ENCODE measurements around the gene ATG10.
"Not testable (repeated sequence)": the region's sequence is repeated elsewhere in the genome, so short reads cannot be mapped to it uniquely, and the experiment has no call there.

ATG10 gene

GRCh38 chr5:81963544-81963943 is 8.3 kb upstream of the ATG10 start:
- no peak overlapping the region for H3K4me3 Mint-ChIP-seq
- H3K27me3 Mint-ChIP-seq = no peaks in the 10 kb centered on the region
- intact Hi-C loops (cut with micrococcal nuclease) = no loop called here

GRCh38 chr5:81965524-81965923 is 6.3 kb upstream of the ATG10 start:
- Mint-ChIP-seq H3K27ac (no peak overlapping the region), H3K4me1 (ENCODE audit: low read depth) (peaks cover 3% of the 10 kb centered on the region), H3K27me3 (no peaks in the 10 kb centered on the region), H3K9me3 (no peaks in the 10 kb centered on the region), H3K36me3 (ENCODE audit: low read depth) (no peaks in the 10 kb centered on the region), H3K4me3 (no peak overlapping the region)
- intact Hi-C loops (cut with micrococcal nuclease) = no loop called here

More at GRCh38 chr5:81963544-81963943, 8.3 kb upstream of the ATG10 start:
- H3K4me1 Mint-ChIP-seq (ENCODE audit: low read depth) = peaks cover 5% of the 10 kb centered on the region
- no peaks in the 10 kb centered on the region for H3K9me3 Mint-ChIP-seq
- no peak overlapping the region for H3K27ac Mint-ChIP-seq
- H3K36me3 Mint-ChIP-seq (ENCODE audit: low read depth) = no peaks in the 10 kb centered on the region

GRCh38 chr5:81969226-81969625 is 2.6 kb upstream of the ATG10 start:
- Mint-ChIP-seq H3K9me3 (no peaks in the 10 kb centered on the region), H3K4me3 (no peak overlapping the region), H3K36me3 (ENCODE audit: low read depth) (peaks cover 6% of the 10 kb centered on the region), H3K4me1 (ENCODE audit: low read depth) (peaks cover 5% of the 10 kb centered on the region), H3K27me3 (no peaks in the 10 kb centered on the region), H3K27ac (no peak overlapping the region)
- intact Hi-C loops (cut with micrococcal nuclease) = no loop called here

GRCh38 chr5:81969912-81970311 is 1.9 kb upstream of the ATG10 start:
- H3K27me3 Mint-ChIP-seq = no peaks in the 10 kb centered on the region
- no peaks in the 10 kb centered on the region for H3K9me3 Mint-ChIP-seq
- H3K4me3 Mint-ChIP-seq = no peak overlapping the region
- peaks cover 6% of the 10 kb centered on the region for H3K36me3 Mint-ChIP-seq (ENCODE audit: low read depth)
- peaks cover 10% of the 10 kb centered on the region for H3K4me1 Mint-ChIP-seq (ENCODE audit: low read depth)
- H3K27ac Mint-ChIP-seq = no peak overlapping the region
- intact Hi-C loops (cut with micrococcal nuclease) = loop anchor here (2.0 to 10.0 kb wide), 6 partner anchors 73 to 668 kb away; partner anchors contain the start of genes RPS23 and ZCCHC9

GRCh38 chr5:81971111-81971711 is 612 bp upstream of the ATG10 start:
- intact Hi-C loops (cut with micrococcal nuclease) = loop anchor here (2.0 to 10.0 kb wide), 6 partner anchors 74 to 669 kb away; partner anchors contain the start of genes RPS23 and ZCCHC9
- Mint-ChIP-seq H3K9me3 (no peaks in the 10 kb centered on the region), H3K4me1 (ENCODE audit: low read depth) (peaks cover 11% of the 10 kb centered on the region), H3K27me3 (no peaks in the 10 kb centered on the region), H3K4me3 (peak overlapping the region; percentile 90), H3K27ac (peak overlapping the region; percentile 97), H3K36me3 (ENCODE audit: low read depth) (peaks cover 8% of the 10 kb centered on the region)

- Mint-ChIP-seq H3K4me1 (ENCODE audit: low read depth) (peaks cover 11% of the 10 kb centered on the region), H3K4me3 (peak overlapping the region; percentile 90), H3K27me3 (no peaks in the 10 kb centered on the region), H3K9me3 (no peaks in the 10 kb centered on the region), H3K36me3 (ENCODE audit: low read depth) (peaks cover 18% of the 10 kb centered on the region), H3K27ac (peak overlapping the region; percentile 97)
- intact Hi-C loops (cut with micrococcal nuclease) = loop anchor here (1.0 to 10.0 kb wide), 6 partner anchors 75 to 670 kb away; partner anchors contain the start of genes RPS23, SSBP2 and ZCCHC9
Observed at GRCh38 chr5:81972492-81972783, 615 bp downstream of the ATG10 start.

- Mint-ChIP-seq H3K27me3 (no peaks in the 10 kb centered on the region), H3K4me1 (ENCODE audit: low read depth) (peaks cover 19% of the 10 kb centered on the region), H3K4me3 (peak overlapping the region; percentile 13), H3K9me3 (no peaks in the 10 kb centered on the region), H3K36me3 (ENCODE audit: low read depth) (peaks cover 56% of the 10 kb centered on the region), H3K27ac (peak overlapping the region; percentile 15)
- intact Hi-C loops (cut with micrococcal nuclease) = no loop called here
Observed at GRCh38 chr5:81980160-81980559, 8.3 kb downstream of the ATG10 start.

- Mint-ChIP-seq H3K36me3 (ENCODE audit: low read depth) (peaks cover 61% of the 10 kb centered on the region), H3K9me3 (no peaks in the 10 kb centered on the region), H3K4me1 (ENCODE audit: low read depth) (peaks cover 19% of the 10 kb centered on the region), H3K4me3 (no peak overlapping the region), H3K27me3 (no peaks in the 10 kb centered on the region), H3K27ac (no peak overlapping the region)
- intact Hi-C loops (cut with micrococcal nuclease) = no loop called here
Observed at GRCh38 chr5:81980598-81981260, 8.9 kb downstream of the ATG10 start.

GRCh38 chr5:81982172-81982685 is 10.4 kb downstream of the ATG10 start:
- peaks cover 59% of the 10 kb centered on the region for H3K36me3 Mint-ChIP-seq (ENCODE audit: low read depth)
- intact Hi-C loops (cut with micrococcal nuclease) = not testable (repeated sequence)

GRCh38 chr5:81983148-81983547 is 11.3 kb downstream of the ATG10 start:
- H3K27me3 Mint-ChIP-seq; intact Hi-C loops (cut with micrococcal nuclease); H3K4me3 Mint-ChIP-seq; H3K9me3 Mint-ChIP-seq; H3K27ac Mint-ChIP-seq: not testable (repeated sequence)
- H3K36me3 Mint-ChIP-seq (ENCODE audit: low read depth) = peaks cover 50% of the 10 kb centered on the region
- peaks cover 19% of the 10 kb centered on the region for H3K4me1 Mint-ChIP-seq (ENCODE audit: low read depth)

More at GRCh38 chr5:81982172-81982685, 10.4 kb downstream of the ATG10 start:
- peaks cover 19% of the 10 kb centered on the region for H3K4me1 Mint-ChIP-seq (ENCODE audit: low read depth)
- not testable (repeated sequence) for H3K27me3 Mint-ChIP-seq, H3K4me3 Mint-ChIP-seq, H3K27ac Mint-ChIP-seq, H3K9me3 Mint-ChIP-seq

GRCh38 chr5:81983563-81983962 is 11.7 kb downstream of the ATG10 start:
- H3K9me3 Mint-ChIP-seq; H3K27me3 Mint-ChIP-seq; intact Hi-C loops (cut with micrococcal nuclease); H3K4me3 Mint-ChIP-seq; H3K27ac Mint-ChIP-seq: not testable (repeated sequence)
- Mint-ChIP-seq H3K36me3 (ENCODE audit: low read depth) (peaks cover 50% of the 10 kb centered on the region), H3K4me1 (ENCODE audit: low read depth) (peaks cover 19% of the 10 kb centered on the region)

- intact Hi-C loops (cut with micrococcal nuclease) = no loop called here
- Mint-ChIP-seq H3K27me3 (no peaks in the 10 kb centered on the region), H3K9me3 (no peaks in the 10 kb centered on the region), H3K4me3 (no peak overlapping the region), H3K27ac (no peak overlapping the region), H3K4me1 (ENCODE audit: low read depth) (peaks cover 8% of the 10 kb centered on the region), H3K36me3 (ENCODE audit: low read depth) (peaks cover 53% of the 10 kb centered on the region)
Observed at GRCh38 chr5:81986126-81986525, 14.3 kb downstream of the ATG10 start.

GRCh38 chr5:81989204-81989603 is 17.4 kb downstream of the ATG10 start:
- H3K27ac Mint-ChIP-seq = no peak overlapping the region
- no peak overlapping the region for H3K4me3 Mint-ChIP-seq
- peaks cover 3% of the 10 kb centered on the region for H3K4me1 Mint-ChIP-seq (ENCODE audit: low read depth)
- H3K27me3 Mint-ChIP-seq = no peaks in the 10 kb centered on the region
- intact Hi-C loops (cut with micrococcal nuclease) = no loop called here
- H3K9me3 Mint-ChIP-seq = no peaks in the 10 kb centered on the region
- H3K36me3 Mint-ChIP-seq (ENCODE audit: low read depth) = peaks cover 33% of the 10 kb centered on the region

- Mint-ChIP-seq H3K36me3 (ENCODE audit: low read depth) (peaks cover 36% of the 10 kb centered on the region), H3K27ac (no peak overlapping the region), H3K4me1 (ENCODE audit: low read depth) (peaks cover 5% of the 10 kb centered on the region), H3K4me3 (no peak overlapping the region), H3K9me3 (peaks cover 28% of the 10 kb centered on the region), H3K27me3 (no peaks in the 10 kb centered on the region)
- intact Hi-C loops (cut with micrococcal nuclease) = no loop called here
Observed at GRCh38 chr5:81994679-81995078, 22.9 kb downstream of the ATG10 start.
